B cell (primary cell): Measurements from ENCODE around the gene ALDH1B1. TPM values are rescaled to one million over a fixed set of nuclear protein-coding genes. Genes with fewer than 3 reads are reported as not detected.

Source experiments
- ATAC-seq: fragments of 200-7000 bp; cut with Tn5 transposase; one replicate; pipeline ENCODE4 v1.10.0; 2021; ENCODE audit warnings: low read depth, mild to moderate bottlenecking, moderate number of reproducible peaks, moderate library complexity
- CTCF ChIA-PET: fragments of 350-600 bp; sonication (Branson Sonifier 250); formaldehyde crosslinking; loops from one replicate; lab custom pipeline; 2021; ENCODE audit warnings: antibody characterized with exemption, inconsistent platforms; lab: Charles Lee
- POLR2A ChIA-PET: fragments of 350-600 bp; sonication (Branson Sonifier 250); formaldehyde crosslinking; loops from one replicate; lab custom pipeline; 2021; ENCODE audit warnings: antibody characterized with exemption; lab: Charles Lee
- DNase-seq: peaks from one replicate; pipeline ENCODE4 v3.0.0; 2013
- H2AFZ ChIP-seq: 2 replicates; pipeline ENCODE4 v1.6.1; 2012; ENCODE audit warnings: mild to moderate bottlenecking, low read depth, low read length; ENCODE audit not compliant: insufficient read depth, poor library complexity, severe bottlenecking
- H3K27ac ChIP-seq, 2 donors: 1 replicate in 1 of 2; 2 replicates in 1 of 2; pipeline ENCODE4 v1.5.1; 2012 to 2013; ENCODE audit warnings: low read length in 2 of 2, mild to moderate bottlenecking in 2 of 2, moderate library complexity in 1 of 2
- H3K27me3 ChIP-seq, 4 experiments: fragments of 200-600 bp in 1 of 4; sonication (generic) in 1 of 4; replicated peaks in 1 of 4; 1 replicate in 2 of 4; 2 replicates in 2 of 4; pipeline versions ENCODE4 v1.6.1 to v1.7.0; 2013 to 2016; ENCODE audit warnings: low read length in 3 of 4, mild to moderate bottlenecking in 2 of 4, mixed read lengths in 1 of 4, moderate library complexity in 1 of 4; ENCODE audit not compliant: insufficient read depth in 4 of 4, control insufficient read depth in 3 of 4; ENCODE audit errors: control extremely low read depth in 1 of 4
- H3K36me3 ChIP-seq, 2 experiments: replicated peaks in 1 of 2; 1 replicate in 1 of 2; 2 replicates in 1 of 2; pipeline versions ENCODE4 v1.6.1 to v1.7.1; 2013; ENCODE audit warnings: low read length in 1 of 2; ENCODE audit not compliant: insufficient read depth in 2 of 2, control insufficient read depth in 1 of 2; ENCODE audit errors: control extremely low read depth in 1 of 2, extremely low read depth in 1 of 2
- H3K4me1 ChIP-seq, 2 donors: fragments of 200-600 bp in 1 of 2; sonication (generic) in 1 of 2; 1 replicate in 1 of 2; 2 replicates in 1 of 2; pipeline versions ENCODE4 v1.5.1 to v1.6.1; 2013 to 2017; ENCODE audit warnings: low read length in 2 of 2; ENCODE audit not compliant: control insufficient read depth in 2 of 2, insufficient read depth in 2 of 2
- H3K4me2 ChIP-seq: replicated peaks from 2 replicates; pipeline ENCODE3; 2012; ENCODE audit warnings: mild to moderate bottlenecking, low read depth, low read length; ENCODE audit not compliant: poor library complexity, severe bottlenecking
- H3K4me3 ChIP-seq, 5 experiments: fragments of 200-600 bp in 1 of 5; sonication (generic) in 1 of 5; 1 replicate in 3 of 5; 2 replicates in 2 of 5; pipeline versions ENCODE4 v1.5.1 to v1.7.0; 2011 to 2016; ENCODE audit warnings: low read length in 4 of 5, mild to moderate bottlenecking in 4 of 5, low read depth in 2 of 5, control low read depth in 1 of 5, moderate library complexity in 1 of 5; ENCODE audit not compliant: insufficient read depth in 1 of 5; ENCODE audit errors: control extremely low read depth in 1 of 5, extremely low read depth in 1 of 5
- H3K79me2 ChIP-seq: fragments of 200-600 bp; sonication (generic); one replicate; pipeline ENCODE4 v1.6.0; 2016; ENCODE audit warnings: low read length; ENCODE audit not compliant: control insufficient read depth, insufficient read depth
- H3K9ac ChIP-seq: fragments of 200-600 bp; sonication (generic); 2 replicates; pipeline ENCODE4 v1.6.1; 2017; ENCODE audit warnings: mild to moderate bottlenecking, low read length, moderate library complexity
- H3K9me3 ChIP-seq, 3 donors: one replicate each; pipeline versions ENCODE4 v1.6.1 to v1.7.1; 2013; ENCODE audit warnings: low read length in 2 of 3; ENCODE audit not compliant: control insufficient read depth in 2 of 3, insufficient read depth in 1 of 3; ENCODE audit errors: control extremely low read depth in 1 of 3
- H4K20me1 ChIP-seq: 2 replicates; pipeline ENCODE4 v1.6.0; 2012; ENCODE audit warnings: mild to moderate bottlenecking, low read length; ENCODE audit not compliant: insufficient read depth, control insufficient read depth, poor library complexity, severe bottlenecking
- H3K27ac Mint-ChIP-seq: one replicate; pipeline ENCODE4 v1.8.0; 2021; ENCODE audit warnings: mixed read lengths
- H3K27me3 Mint-ChIP-seq: one replicate; pipeline ENCODE4 v1.8.0; 2021; ENCODE audit warnings: mixed read lengths
- H3K4me1 Mint-ChIP-seq: one replicate; pipeline ENCODE4 v1.8.0; 2021; ENCODE audit warnings: mixed read lengths
- H3K4me3 Mint-ChIP-seq: one replicate; pipeline ENCODE4 v1.8.0; 2021; ENCODE audit warnings: mixed read lengths
- H3K9me3 Mint-ChIP-seq: one replicate; pipeline ENCODE4 v1.8.0; 2022; ENCODE audit warnings: mixed read lengths; ENCODE audit not compliant: insufficient read depth
- EZH2 ChIP-seq: IDR thresholded peaks from 2 replicates; pipeline ENCODE4 v1.6.1; 2012; ENCODE audit warnings: borderline replicate concordance, low read depth, mild to moderate bottlenecking, moderate library complexity, low read length; ENCODE audit not compliant: insufficient read depth, poor library complexity, severe bottlenecking
- WGBS: methylation state at CpG from one replicate; pipeline ENCODE4 v1.1.5; 2013; ENCODE audit warnings: missing lambda C conversion rate; ENCODE audit not compliant: insufficient coverage; 5-methylcytosine and 5-hydroxymethylcytosine counted together
- intact Hi-C: fragments of 100-400 bp; cut with micrococcal nuclease; formaldehyde crosslinking; loops from one replicate; pipeline ENCODE4 v1.10.0; 2022
- polyA plus RNA-seq: library from polyadenylated mRNA; depleted of rRNA; stranded (reverse); fragments of >200 nt; gene quantifications from 2 replicates; pipeline ENCODE4 v1.2.3, GENCODE V29; 2012
- total RNA-seq, 2 donors: library from RNA; stranded (reverse); fragments of 120-200 nt in 1 of 2; gene quantifications; 1 replicate in 1 of 2; 2 replicates in 1 of 2; pipeline versions ENCODE4 v1.2.3 to v1.2.4, GENCODE V29; 2013 to 2022
- TF ChIP-seq, protein P1 (sequence below): fragments of 200-600 bp; IDR thresholded peaks from one replicate; pipeline ENCODE4 v1.8.0; 2022; ENCODE audit warnings: antibody characterized with exemption, mild to moderate bottlenecking

ALDH1B1 gene
- total and polyA plus RNA-seq, 2 donors (not counting 1 experiment from before 2014, with no cell fraction given): 0.81 to 4.8 TPM

DNA sequence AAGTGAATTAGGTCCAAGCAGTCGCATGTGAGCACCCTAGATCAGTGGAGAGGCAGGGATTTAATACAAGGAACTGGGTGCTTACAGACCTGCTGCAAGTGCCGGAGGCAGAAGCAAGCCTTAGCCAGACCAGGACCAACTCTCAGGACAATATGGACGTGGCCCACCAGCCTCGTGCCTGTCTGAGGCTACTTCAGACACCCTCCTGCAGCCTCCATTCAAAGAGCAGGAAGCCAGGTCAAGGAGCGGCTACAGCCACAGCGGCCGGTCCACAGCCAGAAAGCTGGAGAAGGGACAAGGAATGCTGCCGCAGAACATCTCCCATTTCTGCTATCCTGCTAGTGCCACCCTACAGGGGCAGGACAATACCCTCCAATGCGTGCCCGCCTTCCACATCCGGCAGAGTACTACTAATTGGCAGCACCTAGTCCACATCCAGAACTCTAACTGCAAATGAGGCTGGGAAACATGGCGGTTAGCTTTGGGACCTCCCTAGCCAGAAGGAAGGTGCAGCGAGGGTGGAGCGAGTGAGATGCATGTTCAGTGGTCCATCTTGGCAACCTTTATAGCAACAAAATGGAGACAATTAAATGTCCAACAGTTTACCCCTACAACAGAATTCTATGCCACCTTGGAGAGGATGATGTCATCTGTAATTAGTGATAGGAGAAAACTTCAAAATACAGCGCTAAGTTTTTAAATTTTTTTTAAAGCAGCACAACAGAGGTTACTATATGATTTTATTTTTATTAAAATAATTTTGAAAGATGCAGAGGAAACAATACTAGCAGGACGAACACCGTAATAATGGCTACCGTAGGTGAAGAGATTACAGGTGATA lies 1.0 kb upstream of the ALDH1B1 start:
- H3K4me2 ChIP-seq: peak overlapping the region; percentile 95
- TF ChIP-seq, protein P1, sequence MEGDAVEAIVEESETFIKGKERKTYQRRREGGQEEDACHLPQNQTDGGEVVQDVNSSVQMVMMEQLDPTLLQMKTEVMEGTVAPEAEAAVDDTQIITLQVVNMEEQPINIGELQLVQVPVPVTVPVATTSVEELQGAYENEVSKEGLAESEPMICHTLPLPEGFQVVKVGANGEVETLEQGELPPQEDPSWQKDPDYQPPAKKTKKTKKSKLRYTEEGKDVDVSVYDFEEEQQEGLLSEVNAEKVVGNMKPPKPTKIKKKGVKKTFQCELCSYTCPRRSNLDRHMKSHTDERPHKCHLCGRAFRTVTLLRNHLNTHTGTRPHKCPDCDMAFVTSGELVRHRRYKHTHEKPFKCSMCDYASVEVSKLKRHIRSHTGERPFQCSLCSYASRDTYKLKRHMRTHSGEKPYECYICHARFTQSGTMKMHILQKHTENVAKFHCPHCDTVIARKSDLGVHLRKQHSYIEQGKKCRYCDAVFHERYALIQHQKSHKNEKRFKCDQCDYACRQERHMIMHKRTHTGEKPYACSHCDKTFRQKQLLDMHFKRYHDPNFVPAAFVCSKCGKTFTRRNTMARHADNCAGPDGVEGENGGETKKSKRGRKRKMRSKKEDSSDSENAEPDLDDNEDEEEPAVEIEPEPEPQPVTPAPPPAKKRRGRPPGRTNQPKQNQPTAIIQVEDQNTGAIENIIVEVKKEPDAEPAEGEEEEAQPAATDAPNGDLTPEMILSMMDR: no peak
- no peak for TF ChIP-seq EZH2
- Mint-ChIP-seq H3K4me3 (peak overlapping the region; percentile 90), H3K9me3 (no peaks in the 10 kb centered on the region), H3K4me1 (peaks cover 21% of the 10 kb centered on the region), H3K27ac (no peak overlapping the region), H3K27me3 (peaks cover 13% of the 10 kb centered on the region)
- ChIA-PET CTCF (interaction anchor here (1.0 kb wide), 1 partner anchor 303 kb away, joined by 3 read pairs; no protein-coding TSS in a partner anchor), POLR2A (no interaction called here)
- WGBS: 99% methylated on average over 12 of the region's 18 CpGs
- peak overlapping the region; percentile 96 for H2AFZ ChIP-seq
- H3K4me1 ChIP-seq: peaks cover 6 to 13% of the 10 kb centered on the region in 2 donors
- DNase-seq (no peak), ATAC-seq (no peak)
- H3K9me3 ChIP-seq: peaks cover 0 to 6% (median 0%) of the 10 kb centered on the region in 3 donors
- intact Hi-C loops: no loop called here
- H3K27me3 ChIP-seq: peaks cover 0 to 3% (median 0%) of the 10 kb centered on the region in 4 experiments
- H3K4me3 ChIP-seq: peak overlapping the region in 2 of 5 experiments; percentile 67 to 82
- no peaks in the 10 kb centered on the region for H3K79me2 ChIP-seq
- peaks cover 0 to 3% of the 10 kb centered on the region in 2 experiments for H3K36me3 ChIP-seq
- peak overlapping the region; percentile 88 for H3K9ac ChIP-seq
- no peak overlapping the region for H3K27ac ChIP-seq
- no peaks in the 10 kb centered on the region for H4K20me1 ChIP-seq
